Glutamatergic neuron (in vitro differentiated cells): ENCODE measurements around the gene LXN. TPM values are rescaled to one million over a fixed set of nuclear protein-coding genes. Genes with fewer than 3 reads are reported as not detected.

ENCODE experiments used
- DNase-seq: peaks from one replicate; pipeline ENCODE4 v3.0.0; 2022
- H3K27ac Mint-ChIP-seq: one replicate; pipeline ENCODE4 v1.8.0; 2020; ENCODE audit warnings: mild to moderate bottlenecking, mixed read lengths, inconsistent platforms; ENCODE audit not compliant: unreplicated experiment
- H3K27me3 Mint-ChIP-seq: one replicate; pipeline ENCODE4 v1.8.0; 2020; ENCODE audit warnings: mild to moderate bottlenecking, moderate library complexity, mixed read lengths, inconsistent platforms; ENCODE audit not compliant: unreplicated experiment
- H3K36me3 Mint-ChIP-seq: one replicate; pipeline ENCODE4 v1.8.0; 2020; ENCODE audit warnings: mild to moderate bottlenecking, mixed read lengths, inconsistent platforms; ENCODE audit not compliant: unreplicated experiment
- H3K4me1 Mint-ChIP-seq: one replicate; pipeline ENCODE4 v1.8.0; 2020; ENCODE audit warnings: mild to moderate bottlenecking, low read depth, mixed read lengths, inconsistent platforms; ENCODE audit not compliant: unreplicated experiment
- H3K4me3 Mint-ChIP-seq: one replicate; pipeline ENCODE4 v1.8.0; 2020; ENCODE audit warnings: mild to moderate bottlenecking, mixed read lengths, inconsistent platforms; ENCODE audit not compliant: unreplicated experiment
- H3K9me3 Mint-ChIP-seq: one replicate; pipeline ENCODE4 v1.8.0; 2020; ENCODE audit warnings: mild to moderate bottlenecking, moderate library complexity, mixed read lengths, inconsistent platforms; ENCODE audit not compliant: unreplicated experiment
- long read RNA-seq: library from polyadenylated mRNA; unstranded; transcript quantifications from one replicate; pipeline ENCODE4 v2.0.0, GENCODE V29; 2020; ENCODE audit not compliant: unreplicated experiment
- total RNA-seq: library from RNA; stranded (reverse); fragmentation: NEBNext Ultra II Directional; extraction: Animal tissue kit (Norgen Biotek cat#: 25700); gene quantifications from one replicate; pipeline ENCODE4 v1.2.1, GENCODE V29; 2021; ENCODE audit not compliant: unreplicated experiment
- TF ChIP-seq, protein P1 (sequence below): fragments of 200-600 bp; sonication (generic); IDR thresholded peaks from one replicate; pipeline ENCODE4 v1.5.0; 2021; ENCODE audit not compliant: partially characterized antibody, unreplicated experiment

The LXN gene
- total RNA-seq = 1.2 TPM
- long read RNA-seq, partial matches to known transcripts = 0 of 1 reads
- long read RNA-seq, other reads (novel, unspliced or antisense) = 0 of 1 reads

DNA sequence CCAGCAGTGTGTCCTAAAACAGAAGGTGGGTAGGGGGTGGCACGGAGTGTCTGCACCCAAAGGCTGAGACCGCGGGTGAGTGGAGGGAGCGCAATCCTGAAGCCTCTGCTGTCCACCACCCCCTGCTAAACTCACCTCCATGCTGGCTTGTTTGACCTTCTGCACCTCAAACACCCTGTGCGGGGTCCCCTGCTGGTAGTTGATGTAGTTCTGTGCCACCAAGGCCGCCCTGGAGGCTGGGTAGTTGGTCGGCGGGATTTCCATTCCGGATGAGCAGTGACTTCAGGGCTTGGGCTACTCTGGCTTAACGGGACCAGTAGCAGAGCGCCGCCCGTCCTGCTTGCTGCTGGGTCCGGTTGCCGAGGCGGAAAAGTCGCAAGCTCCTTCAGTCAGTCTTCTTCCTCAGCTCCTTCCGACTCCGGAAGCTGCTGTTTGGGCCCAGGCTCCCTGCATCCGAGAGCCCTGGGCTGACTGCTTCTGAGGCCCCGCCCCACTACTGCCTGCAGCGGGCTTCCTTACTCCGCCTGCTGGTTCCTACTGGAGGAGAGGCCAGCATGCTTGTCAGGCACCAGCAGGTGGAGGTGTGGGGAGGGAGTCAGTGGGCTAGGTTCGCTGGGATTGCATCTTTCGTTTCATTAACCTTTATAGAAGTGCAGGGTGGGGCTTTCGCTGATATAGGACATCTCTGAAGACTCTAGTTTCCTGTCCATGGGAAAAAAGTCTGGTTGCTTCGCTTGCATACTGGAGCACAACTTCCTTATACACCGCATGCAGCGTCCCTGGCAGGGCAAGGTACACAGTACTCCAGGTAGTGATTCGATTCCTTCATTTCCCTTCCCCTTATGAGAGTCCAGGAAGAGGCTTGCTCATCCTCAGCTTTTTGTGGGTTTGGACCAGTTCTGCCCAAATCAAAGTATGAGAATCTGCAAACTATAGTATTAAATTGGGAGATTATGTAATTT, at the start of gene LXN:
LXN (minus strand) TSS at position 434 of the 962 bp plus-strand sequence; CDS start at position 264, 170 bp downstream.
- H3K27ac Mint-ChIP-seq = peak within 1 kb of the TSS; percentile 43
- no peaks in the 10 kb centered on the region for H3K36me3 Mint-ChIP-seq
- H3K4me1 Mint-ChIP-seq = no peaks in the 10 kb centered on the region
- H3K4me3 Mint-ChIP-seq = peak within 1 kb of the TSS; percentile 89
- H3K27me3 Mint-ChIP-seq = no peaks in the 10 kb centered on the region
- DNase-seq = peak; percentile 82
- TF ChIP-seq, protein P1, sequence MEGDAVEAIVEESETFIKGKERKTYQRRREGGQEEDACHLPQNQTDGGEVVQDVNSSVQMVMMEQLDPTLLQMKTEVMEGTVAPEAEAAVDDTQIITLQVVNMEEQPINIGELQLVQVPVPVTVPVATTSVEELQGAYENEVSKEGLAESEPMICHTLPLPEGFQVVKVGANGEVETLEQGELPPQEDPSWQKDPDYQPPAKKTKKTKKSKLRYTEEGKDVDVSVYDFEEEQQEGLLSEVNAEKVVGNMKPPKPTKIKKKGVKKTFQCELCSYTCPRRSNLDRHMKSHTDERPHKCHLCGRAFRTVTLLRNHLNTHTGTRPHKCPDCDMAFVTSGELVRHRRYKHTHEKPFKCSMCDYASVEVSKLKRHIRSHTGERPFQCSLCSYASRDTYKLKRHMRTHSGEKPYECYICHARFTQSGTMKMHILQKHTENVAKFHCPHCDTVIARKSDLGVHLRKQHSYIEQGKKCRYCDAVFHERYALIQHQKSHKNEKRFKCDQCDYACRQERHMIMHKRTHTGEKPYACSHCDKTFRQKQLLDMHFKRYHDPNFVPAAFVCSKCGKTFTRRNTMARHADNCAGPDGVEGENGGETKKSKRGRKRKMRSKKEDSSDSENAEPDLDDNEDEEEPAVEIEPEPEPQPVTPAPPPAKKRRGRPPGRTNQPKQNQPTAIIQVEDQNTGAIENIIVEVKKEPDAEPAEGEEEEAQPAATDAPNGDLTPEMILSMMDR = peak; percentile 21
- peaks cover 2% of the 10 kb centered on the region for H3K9me3 Mint-ChIP-seq

- Mint-ChIP-seq H3K27me3 (peaks cover 4% of the 10 kb centered on the region), H3K36me3 (no peaks in the 10 kb centered on the region), H3K27ac (no peak overlapping the region), H3K9me3 (no peaks in the 10 kb centered on the region), H3K4me3 (no peak overlapping the region), H3K4me1 (peaks cover 6% of the 10 kb centered on the region)
- DNase-seq = no peak
- TF ChIP-seq, protein P1 = no peak
These were observed 49.7 kb upstream of the LXN start for GRCh38 chr3:158722108-158722507.

DNA sequence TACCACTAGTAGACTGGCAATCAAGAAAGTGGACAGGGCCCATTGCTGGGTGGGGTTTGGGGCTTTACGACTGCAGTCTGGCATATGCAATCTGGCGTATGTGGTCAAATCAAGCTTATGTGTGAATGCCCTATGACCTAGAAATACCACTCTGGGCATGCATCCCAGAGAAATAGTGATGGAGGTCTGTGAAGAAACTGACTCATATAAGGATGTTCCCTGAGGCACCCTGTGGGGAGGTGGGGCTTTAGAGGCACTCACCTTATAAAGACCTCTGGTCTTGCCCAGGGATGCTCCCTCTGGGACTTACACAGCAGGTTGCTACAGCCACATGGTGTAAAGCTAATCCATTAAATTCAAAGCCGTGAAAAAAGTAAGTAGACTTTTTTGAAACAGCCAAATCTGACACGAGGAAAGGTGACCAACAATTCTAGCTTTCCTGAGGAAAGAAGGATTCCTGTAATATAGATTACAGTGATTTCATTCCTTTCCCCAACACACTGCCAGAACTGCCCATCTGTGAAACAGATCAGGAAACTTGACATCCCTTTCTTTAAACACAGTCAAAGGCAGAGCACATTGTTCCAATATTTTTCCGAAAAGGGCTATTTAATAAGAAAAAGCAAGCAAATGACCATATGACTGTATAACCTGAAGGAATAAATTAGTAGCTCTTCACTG, 46.2 kb upstream of the LXN start:
- H3K4me3 Mint-ChIP-seq = no peak overlapping the region
- H3K9me3 Mint-ChIP-seq = peaks cover 1% of the 10 kb centered on the region
- peaks cover 4% of the 10 kb centered on the region for H3K27me3 Mint-ChIP-seq
- H3K36me3 Mint-ChIP-seq = no peaks in the 10 kb centered on the region
- DNase-seq = no peak
- H3K4me1 Mint-ChIP-seq = peaks cover 4% of the 10 kb centered on the region
- TF ChIP-seq, protein P1 = no peak
- H3K27ac Mint-ChIP-seq = no peak overlapping the region

DNA sequence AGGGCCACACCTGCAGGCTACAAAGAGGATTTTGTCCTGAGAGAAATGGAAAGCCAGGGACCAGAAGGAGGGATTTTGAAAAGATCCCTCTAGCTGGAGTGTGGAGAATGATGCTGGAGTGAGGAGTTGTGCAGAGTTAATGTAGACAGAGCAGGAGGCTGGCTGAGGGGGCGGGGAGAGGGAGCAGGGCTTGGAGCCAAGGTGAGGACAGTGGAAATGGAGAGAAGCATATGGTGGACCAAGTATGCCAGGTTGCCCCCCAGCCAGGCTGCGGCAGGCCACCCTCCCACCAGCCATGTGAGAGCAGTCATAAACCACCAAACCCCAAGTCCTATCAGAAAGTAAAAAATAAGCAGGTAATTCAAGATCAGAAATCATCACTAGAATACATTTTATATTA, 45.1 kb upstream of the LXN start:
- TF ChIP-seq, protein P1 = no peak
- Mint-ChIP-seq H3K4me3 (no peak overlapping the region), H3K27ac (no peak overlapping the region), H3K36me3 (no peaks in the 10 kb centered on the region), H3K4me1 (peaks cover 4% of the 10 kb centered on the region), H3K27me3 (peaks cover 4% of the 10 kb centered on the region), H3K9me3 (peaks cover 1% of the 10 kb centered on the region)
- DNase-seq = no peak
